H9 (cell line): ENCODE data around the gene TPBGL. TPM values are rescaled to one million over a fixed set of nuclear protein-coding genes. Genes with fewer than 3 reads are reported as not detected.

ENCODE experiments used
- DNase-seq: peaks from one replicate; pipeline ENCODE4 v3.0.0-alpha.2; 2017
- H2AFZ ChIP-seq: one replicate; pipeline ENCODE4 v1.6.1; 2013; ENCODE audit warnings: mild to moderate bottlenecking, low read length, control low read depth, moderate library complexity
- H2AK5ac ChIP-seq: 2 replicates; pipeline ENCODE4 v1.6.1; 2013; ENCODE audit warnings: low read length, control low read depth, mixed read lengths; ENCODE audit not compliant: insufficient read length
- H2BK120ac ChIP-seq: one replicate; pipeline ENCODE4 v1.6.1; 2013; ENCODE audit warnings: low read depth, mild to moderate bottlenecking, low read length, control low read depth, inconsistent platforms; ENCODE audit not compliant: poor library complexity, severe bottlenecking
- H2BK12ac ChIP-seq: 2 replicates; pipeline ENCODE4 v1.6.1; 2013; ENCODE audit warnings: low read length, control low read depth, mixed read lengths, low read depth; ENCODE audit not compliant: insufficient read length
- H2BK15ac ChIP-seq: 2 replicates; pipeline ENCODE4 v1.6.1; 2013; ENCODE audit warnings: low read depth, low read length, control low read depth
- H2BK20ac ChIP-seq: one replicate; pipeline ENCODE4 v1.6.1; 2013; ENCODE audit warnings: low read depth, mild to moderate bottlenecking, low read length, control low read depth, inconsistent platforms; ENCODE audit not compliant: poor library complexity, severe bottlenecking
- H2BK5ac ChIP-seq: 2 replicates; pipeline ENCODE4 v1.6.1; 2013; ENCODE audit warnings: low read length, control low read depth, mixed read lengths; ENCODE audit not compliant: insufficient read length
- H3K14ac ChIP-seq: 2 replicates; pipeline ENCODE4 v1.6.1; 2013; ENCODE audit warnings: low read length, control low read depth; ENCODE audit not compliant: insufficient read depth
- H3K18ac ChIP-seq: 2 replicates; pipeline ENCODE4 v1.6.1; 2013; ENCODE audit warnings: low read depth, mild to moderate bottlenecking, mixed read lengths, low read length, control low read depth; ENCODE audit not compliant: insufficient read length
- H3K23ac ChIP-seq: 2 replicates; pipeline ENCODE4 v1.6.1; 2013; ENCODE audit warnings: low read length, control low read depth, mixed read lengths, low read depth; ENCODE audit not compliant: insufficient read length
- H3K23me2 ChIP-seq: 2 replicates; pipeline ENCODE4 v1.6.1; 2013; ENCODE audit warnings: low read depth, mild to moderate bottlenecking, mixed read lengths, low read length, control low read depth; ENCODE audit not compliant: insufficient read length, poor library complexity, severe bottlenecking
- H3K27ac ChIP-seq: 2 replicates; pipeline ENCODE4 v1.5.1; 2013; ENCODE audit warnings: low read length, control low read depth, mixed read lengths, low read depth; ENCODE audit not compliant: insufficient read length
- H3K27me3 ChIP-seq: 2 replicates; pipeline ENCODE4 v1.6.1; 2013; ENCODE audit warnings: low read length, control low read depth, inconsistent platforms; ENCODE audit not compliant: insufficient read depth
- H3K4ac ChIP-seq: 2 replicates; pipeline ENCODE4 v1.6.1; 2013; ENCODE audit warnings: low read depth, mild to moderate bottlenecking, control low read depth, inconsistent platforms, low read length, moderate library complexity
- H3K4me1 ChIP-seq: 2 replicates; pipeline ENCODE4 v1.6.1; 2013; ENCODE audit warnings: low read length, control low read depth, inconsistent platforms; ENCODE audit not compliant: insufficient read depth
- H3K4me2 ChIP-seq: 2 replicates; pipeline ENCODE4 v1.6.1; 2013; ENCODE audit warnings: low read length, control low read depth, mixed read lengths; ENCODE audit not compliant: insufficient read length, insufficient read depth
- H3K56ac ChIP-seq: 2 replicates; pipeline ENCODE4 v1.6.1; 2013; ENCODE audit warnings: low read depth, mild to moderate bottlenecking, mixed read lengths, low read length, control low read depth; ENCODE audit not compliant: insufficient read length
- H3K79me1 ChIP-seq: 2 replicates; pipeline ENCODE4 v1.6.1; 2013; ENCODE audit warnings: low read depth, mild to moderate bottlenecking, moderate library complexity, low read length, control low read depth, inconsistent platforms; ENCODE audit not compliant: insufficient read depth, poor library complexity, severe bottlenecking
- H3K79me2 ChIP-seq: 2 replicates; pipeline ENCODE4 v1.6.1; 2013; ENCODE audit warnings: low read length, control low read depth, inconsistent platforms; ENCODE audit not compliant: insufficient read depth
- H3K9ac ChIP-seq: 2 replicates; pipeline ENCODE4 v1.6.1; 2013; ENCODE audit warnings: low read length, control low read depth, mixed read lengths; ENCODE audit not compliant: insufficient read length; ENCODE audit errors: extremely low read depth
- H3K9me3 ChIP-seq: one replicate; pipeline ENCODE4 v1.6.1; 2013; ENCODE audit warnings: low read depth, low read length, inconsistent platforms; ENCODE audit not compliant: control insufficient read depth
- H3T11ph ChIP-seq: one replicate; pipeline ENCODE4 v1.6.1; 2013; ENCODE audit warnings: mild to moderate bottlenecking, low read length, control low read depth, inconsistent platforms
- H4K20me1 ChIP-seq: one replicate; pipeline ENCODE4 v1.6.1; 2013; ENCODE audit not compliant: control insufficient read depth, insufficient read length, insufficient read depth
- H4K5ac ChIP-seq: 2 replicates; pipeline ENCODE4 v1.6.1; 2013; ENCODE audit warnings: low read depth, mild to moderate bottlenecking, mixed read lengths, low read length, control low read depth; ENCODE audit not compliant: insufficient read length
- H4K8ac ChIP-seq: replicated peaks from 2 replicates; pipeline ENCODE4 v1.6.1; 2013; ENCODE audit warnings: low read length, control low read depth, mixed read lengths, low read depth; ENCODE audit not compliant: insufficient read length
- H4K91ac ChIP-seq: 2 replicates; pipeline ENCODE4 v1.6.1; 2013; ENCODE audit warnings: low read depth, mild to moderate bottlenecking, moderate library complexity, mixed read lengths, low read length, control low read depth; ENCODE audit not compliant: insufficient read length
- H3K27ac Mint-ChIP-seq, 3 experiments: 2 replicates in 2 of 3; 3 replicates in 1 of 3; pipeline ENCODE4 v1.8.0; 2020 to 2021; ENCODE audit warnings: mixed read lengths in 3 of 3, mild to moderate bottlenecking in 1 of 3, moderate library complexity in 1 of 3
- H3K27me3 Mint-ChIP-seq: 2 replicates; pipeline ENCODE4 v1.8.0; 2021; ENCODE audit warnings: low read depth, mild to moderate bottlenecking, moderate library complexity, mixed read lengths
- H3K36me3 Mint-ChIP-seq, 3 experiments: 2 replicates in 2 of 3; 3 replicates in 1 of 3; pipeline ENCODE4 v1.8.0; 2020 to 2021; ENCODE audit warnings: low read depth in 3 of 3, mixed read lengths in 3 of 3; ENCODE audit not compliant: insufficient read depth in 1 of 3
- H3K4me1 Mint-ChIP-seq, 2 experiments: 2 replicates each; pipeline ENCODE4 v1.8.0; 2020; ENCODE audit warnings: mixed read lengths in 2 of 2
- H3K4me3 Mint-ChIP-seq, 2 experiments: 2 replicates in 1 of 2; 3 replicates in 1 of 2; pipeline ENCODE4 v1.8.0; 2020 to 2021; ENCODE audit warnings: mild to moderate bottlenecking in 2 of 2, mixed read lengths in 2 of 2, moderate library complexity in 1 of 2
- H3K9me3 Mint-ChIP-seq, 2 experiments: 2 replicates in 1 of 2; 3 replicates in 1 of 2; pipeline ENCODE4 v1.8.0; 2020; ENCODE audit warnings: mild to moderate bottlenecking in 2 of 2, mixed read lengths in 2 of 2, moderate library complexity in 1 of 2
- WGBS: extraction: QIAGEN DNeasy Blood & Tissue Kit; methylation state at CpG from one replicate; pipeline ENCODE4 v1.1.7; 2013; ENCODE audit warnings: missing lambda C conversion rate, low lambda C conversion rate, mixed read lengths; ENCODE audit not compliant: insufficient read length; ENCODE audit errors: extremely low coverage; 5-methylcytosine and 5-hydroxymethylcytosine counted together
- total RNA-seq: library from RNA; stranded (reverse); gene quantifications from 2 replicates; pipeline ENCODE4 v1.2.1, GENCODE V29; 2021
- TF ChIP-seq, protein P1 (sequence below): fragments of 200-600 bp; sonication (generic); conservative IDR thresholded peaks from 3 replicates; pipeline ENCODE4 v1.8.0; 2021; ENCODE audit warnings: antibody characterized with exemption, mild to moderate bottlenecking

The TPBGL gene
- total RNA-seq, 1 experiment from 2014 or later: 0.61 TPM

DNA sequence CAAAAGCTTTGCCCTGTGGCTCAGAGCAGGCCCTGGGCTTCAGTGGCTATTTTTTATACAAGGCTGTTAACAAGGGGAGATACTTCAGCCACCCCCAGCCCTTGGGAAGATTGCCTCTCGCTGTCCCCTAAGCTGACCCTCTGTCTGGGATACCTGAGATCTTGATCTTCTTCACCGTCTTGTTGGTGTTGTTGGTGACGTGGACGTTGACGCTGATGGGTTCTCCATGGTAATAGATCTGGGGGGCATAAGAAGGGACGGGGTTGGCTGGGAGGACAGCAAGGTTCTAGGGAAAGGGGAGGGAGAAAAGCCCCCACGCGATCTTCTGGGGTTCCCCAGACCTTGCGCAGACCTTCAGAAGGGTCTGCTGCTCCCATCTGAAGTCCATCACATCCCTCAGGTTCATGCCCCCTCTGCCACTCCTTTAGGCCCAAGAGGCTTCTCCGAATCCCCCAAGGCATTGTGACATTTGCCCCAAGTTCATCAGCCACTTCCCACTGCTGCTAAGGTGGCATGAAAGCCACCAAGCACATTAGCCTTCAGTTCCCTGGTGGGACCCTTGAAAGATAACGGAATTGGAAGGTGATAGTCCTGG, 36.7 kb downstream of the TPBGL start:
- Histone ChIP-seq H3K4me1 (no peaks in the 10 kb centered on the region), H3K9ac (no peak overlapping the region), H2BK12ac (no peak overlapping the region), H2BK20ac (no peak overlapping the region), H3K23ac (no peak overlapping the region), H3K4ac (no peak overlapping the region), H2BK15ac (no peak overlapping the region), H4K5ac (no peak overlapping the region), H3K4me2 (no peak overlapping the region), H3K27me3 (no peaks in the 10 kb centered on the region), H3T11ph (no peak overlapping the region), H2BK120ac (no peak overlapping the region), H3K18ac (no peak overlapping the region), H2BK5ac (no peak overlapping the region), H2AK5ac (no peak overlapping the region), H2AFZ (no peak overlapping the region), H3K14ac (no peak overlapping the region), H3K79me2 (no peaks in the 10 kb centered on the region), H3K27ac (no peak overlapping the region), H3K56ac (no peak overlapping the region), H3K79me1 (no peaks in the 10 kb centered on the region), H4K20me1 (no peaks in the 10 kb centered on the region), H4K91ac (no peak overlapping the region), H3K23me2 (no peaks in the 10 kb centered on the region), H4K8ac (no peak overlapping the region), H3K9me3 (no peaks in the 10 kb centered on the region)
- H3K4me1 Mint-ChIP-seq: peaks cover 12% of the 10 kb centered on the region in 2 experiments
- TF ChIP-seq, protein P1, sequence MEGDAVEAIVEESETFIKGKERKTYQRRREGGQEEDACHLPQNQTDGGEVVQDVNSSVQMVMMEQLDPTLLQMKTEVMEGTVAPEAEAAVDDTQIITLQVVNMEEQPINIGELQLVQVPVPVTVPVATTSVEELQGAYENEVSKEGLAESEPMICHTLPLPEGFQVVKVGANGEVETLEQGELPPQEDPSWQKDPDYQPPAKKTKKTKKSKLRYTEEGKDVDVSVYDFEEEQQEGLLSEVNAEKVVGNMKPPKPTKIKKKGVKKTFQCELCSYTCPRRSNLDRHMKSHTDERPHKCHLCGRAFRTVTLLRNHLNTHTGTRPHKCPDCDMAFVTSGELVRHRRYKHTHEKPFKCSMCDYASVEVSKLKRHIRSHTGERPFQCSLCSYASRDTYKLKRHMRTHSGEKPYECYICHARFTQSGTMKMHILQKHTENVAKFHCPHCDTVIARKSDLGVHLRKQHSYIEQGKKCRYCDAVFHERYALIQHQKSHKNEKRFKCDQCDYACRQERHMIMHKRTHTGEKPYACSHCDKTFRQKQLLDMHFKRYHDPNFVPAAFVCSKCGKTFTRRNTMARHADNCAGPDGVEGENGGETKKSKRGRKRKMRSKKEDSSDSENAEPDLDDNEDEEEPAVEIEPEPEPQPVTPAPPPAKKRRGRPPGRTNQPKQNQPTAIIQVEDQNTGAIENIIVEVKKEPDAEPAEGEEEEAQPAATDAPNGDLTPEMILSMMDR: no peak
- no peaks in the 10 kb centered on the region; a peak in 1 of 5 replicates for H3K9me3 Mint-ChIP-seq
- H3K36me3 Mint-ChIP-seq: peaks cover 0 to 19% (median 2%) of the 10 kb centered on the region in 3 experiments; a peak in 2 of 7 replicates
- no peaks in the 10 kb centered on the region; the same call in 1 of the 2 replicates for H3K27me3 Mint-ChIP-seq
- no peak for DNase-seq
- WGBS: no CpG with 5 or more reads among the region's 11 CpGs
- no peak overlapping the region for H3K4me3 Mint-ChIP-seq
- H3K27ac Mint-ChIP-seq: no peak overlapping the region
